GM10248 (cell line): ENCODE results near the gene GFOD1.

ENCODE experiments used
- CTCF ChIA-PET: fragments of 300-600 bp; sonication (Branson Sonifier 250); formaldehyde crosslinking; extraction: SDS; loops from one replicate; lab custom pipeline; 2021; ENCODE audit warnings: antibody characterized with exemption; lab: Yijun Ruan, JAX
- POLR2A ChIA-PET: fragments of 350-650 bp; sonication (Branson Sonifier 250); formaldehyde crosslinking; extraction: SDS; loops from one replicate; lab custom pipeline; 2020; ENCODE audit warnings: antibody characterized with exemption; lab: Yijun Ruan, JAX
- DNase-seq: peaks from one replicate; pipeline ENCODE4 v3.0.0; 2012; ENCODE audit errors: extremely low spot score
- CTCF ChIP-seq: IDR thresholded peaks from 2 replicates; pipeline ENCODE4 v1.5.1; 2012; ENCODE audit warnings: mild to moderate bottlenecking, low read depth; ENCODE audit errors: extremely low read depth, missing control alignments, control extremely low read depth

Gene GFOD1

GRCh38 chr6:13523826-13524622 is 36.6 kb upstream of the GFOD1 start:
- no peak for TF ChIP-seq CTCF
- CTCF ChIA-PET: interaction anchor here (1.1 to 2.1 kb wide), 2 partner anchors 11 to 16 kb away, joined by 3 to 5 read pairs; no protein-coding TSS in a partner anchor
- no peak for DNase-seq
- POLR2A ChIA-PET: no interaction called here

- DNase-seq: no peak
- TF ChIP-seq CTCF: no peak
- ChIA-PET POLR2A (no interaction called here), CTCF (no interaction called here)
Measured at GRCh38 chr6:13522656-13523055, 35.3 kb upstream of the GFOD1 start.

GRCh38 chr6:13519839-13520238 is 32.4 kb upstream of the GFOD1 start:
- no peak for TF ChIP-seq CTCF
- DNase-seq: no peak
- CTCF ChIA-PET: no interaction called here
- POLR2A ChIA-PET: no interaction called here

- no peak for TF ChIP-seq CTCF
- CTCF ChIA-PET: no interaction called here
- no peak for DNase-seq
- POLR2A ChIA-PET: no interaction called here
Measured at GRCh38 chr6:13517116-13517515, 29.7 kb upstream of the GFOD1 start.

GRCh38 chr6:13515912-13516311 is 28.5 kb upstream of the GFOD1 start:
- ChIA-PET CTCF (no interaction called here), POLR2A (no interaction called here)
- no peak for TF ChIP-seq CTCF

GRCh38 chr6:13513626-13514502 is 26.5 kb upstream of the GFOD1 start:
- CTCF ChIA-PET: interaction anchor here (0.9 to 1.3 kb wide), 3 partner anchors 11 to 28 kb away, joined by 3 to 5 read pairs (median 4); no protein-coding TSS in a partner anchor
- DNase-seq: no peak
- POLR2A ChIA-PET: no interaction called here
- no peak for TF ChIP-seq CTCF

More at GRCh38 chr6:13515912-13516311, 28.5 kb upstream of the GFOD1 start:
- DNase-seq: no peak
